HCT116 (cell line): ENCODE data around the gene LACRT. TPM values are rescaled to one million over a fixed set of nuclear protein-coding genes. Genes with fewer than 3 reads are reported as not detected.

Experiments
- ATAC-seq: fragments of 200-7000 bp; cut with Tn5 transposase; 2 replicates; pipeline ENCODE4 v1.9.1; 2020; ENCODE audit warnings: mild to moderate bottlenecking, moderate library complexity
- BruUV-seq: library from RNA; stranded (reverse); fragments of 400-500 nt; replicated peaks from 2 replicates; lab custom pipeline; 2021; lab: Mats Ljungman, UMichigan
- CTCF ChIA-PET: fragments of 300-600 bp; sonication (Branson Sonifier 250); formaldehyde crosslinking; loops from one replicate; lab custom pipeline; 2021; ENCODE audit warnings: antibody characterized with exemption; lab: Charles Lee
- POLR2A ChIA-PET: fragments of 300-600, 350-600 bp; sonication (Branson Sonifier 250); formaldehyde crosslinking; loops from one replicate; lab custom pipeline; 2021; ENCODE audit warnings: antibody characterized with exemption; lab: Charles Lee
- RAD21 ChIA-PET, 2 experiments: fragments of 300-600 bp; sonication (Branson Sonifier 250); formaldehyde crosslinking; loops; one replicate each; lab custom pipeline; 2023; ENCODE audit warnings: low total read pairs in 2 of 2; ENCODE audit not compliant: uncharacterized antibody in 2 of 2, unreplicated experiment in 2 of 2, low non-redundant PET in 1 of 2; lab: Charles Lee
- DNase-seq: peaks from one replicate; pipeline ENCODE4 v3.0.0-alpha.2; 2010; ENCODE audit warnings: low read depth, low spot score
- H2AFZ ChIP-seq: fragments of 200-600 bp; shearing (Covaris generic), sonication (generic); 2 replicates; pipeline ENCODE4 v1.6.1; 2017; ENCODE audit warnings: low read depth, mixed run types, mixed read lengths, antibody characterized with exemption, low read length; ENCODE audit not compliant: poor library complexity, severe bottlenecking
- H3K27ac ChIP-seq: 2 replicates; pipeline ENCODE4 v1.5.1; 2012; ENCODE audit warnings: low read depth, low read length
- H3K27me3 ChIP-seq: fragments of 200-600 bp; sonication (generic); 2 replicates; pipeline ENCODE4 v1.6.1; 2016; ENCODE audit warnings: mixed run types, low read length, mixed read lengths; ENCODE audit not compliant: insufficient read depth
- H3K36me3 ChIP-seq, 2 experiments: fragments of 200-500 bp in 1 of 2; fragments of 200-600 bp in 1 of 2; sonication (Bioruptor generic) in 1 of 2; sonication (generic) in 1 of 2; 2 replicates each; pipeline versions ENCODE4 v1.5.1 to v1.6.1; 2014 to 2016; ENCODE audit warnings: low read length in 2 of 2, inconsistent platforms in 1 of 2, mixed read lengths in 1 of 2, mixed run types in 1 of 2; ENCODE audit not compliant: insufficient read depth in 2 of 2, control insufficient read depth in 1 of 2
- H3K4me1 ChIP-seq, 2 experiments: fragments of 200-600 bp in 1 of 2; sonication (generic) in 1 of 2; 2 replicates each; pipeline versions ENCODE4 v1.5.1 to v1.6.1; 2012 to 2017; ENCODE audit warnings: low read length in 2 of 2, inconsistent platforms in 1 of 2, mild to moderate bottlenecking in 1 of 2, mixed read lengths in 1 of 2, mixed run types in 1 of 2, moderate library complexity in 1 of 2; ENCODE audit not compliant: insufficient read depth in 2 of 2, control insufficient read depth in 1 of 2
- H3K4me2 ChIP-seq: fragments of 200-600 bp; sonication (generic); 2 replicates; pipeline ENCODE4 v1.6.1; 2017; ENCODE audit warnings: mixed run types, low read length, mixed read lengths
- H3K4me3 ChIP-seq, 2 experiments: fragments of 200-600 bp in 1 of 2; sonication (generic) in 1 of 2; replicated peaks in 1 of 2; 2 replicates each; pipeline ENCODE4 v1.5.1; 2011 to 2016; ENCODE audit warnings: low read length in 2 of 2, control low read depth in 1 of 2, low read depth in 1 of 2, mild to moderate bottlenecking in 1 of 2, mixed read lengths in 1 of 2, mixed run types in 1 of 2
- H3K79me2 ChIP-seq: fragments of 200-600 bp; sonication (generic); 2 replicates; pipeline ENCODE4 v1.6.1; 2017; ENCODE audit warnings: mild to moderate bottlenecking, mixed run types, low read length, moderate library complexity, mixed read lengths; ENCODE audit not compliant: insufficient read depth
- H3K9ac ChIP-seq: fragments of 200-600 bp; sonication (generic); 2 replicates; pipeline ENCODE4 v1.6.1; 2016; ENCODE audit warnings: low read length, mixed read lengths
- H3K9me2 ChIP-seq: fragments of 200-600 bp; sonication (generic), shearing (Covaris generic); 2 replicates; pipeline ENCODE4 v1.6.1; 2017; ENCODE audit warnings: mixed run types, mild to moderate bottlenecking, moderate library complexity; ENCODE audit not compliant: insufficient read depth
- H3K9me3 ChIP-seq, 2 experiments: fragments of 200-500 bp in 1 of 2; fragments of 200-600 bp in 1 of 2; sonication (Bioruptor generic) in 1 of 2; sonication (generic) in 1 of 2; 2 replicates each; pipeline ENCODE4 v1.6.1; 2014 to 2017; ENCODE audit warnings: low read length in 2 of 2, mixed read lengths in 2 of 2, inconsistent platforms in 1 of 2, low read depth in 1 of 2, mild to moderate bottlenecking in 1 of 2, mixed run types in 1 of 2, moderate library complexity in 1 of 2; ENCODE audit not compliant: control insufficient read depth in 1 of 2, insufficient read depth in 1 of 2
- H4K20me1 ChIP-seq: fragments of 200-600 bp; sonication (generic), shearing (Covaris generic); 2 replicates; pipeline ENCODE4 v1.6.1; 2017; ENCODE audit warnings: mixed run types, mild to moderate bottlenecking, moderate library complexity; ENCODE audit not compliant: insufficient read depth
- ATF3 ChIP-seq: IDR thresholded peaks from 2 replicates; pipeline ENCODE4 v1.6.1; 2012
- CBX3 ChIP-seq: IDR thresholded peaks from 2 replicates; pipeline ENCODE4 v1.6.1; 2012; ENCODE audit warnings: low read depth
- CEBPB ChIP-seq: IDR thresholded peaks from 2 replicates; pipeline ENCODE4 v1.6.1; 2012; ENCODE audit warnings: low read depth
- CTCF ChIP-seq, 3 experiments: fragments of 200-600 bp in 1 of 3; sonication (generic) in 1 of 3; IDR thresholded peaks in 2 of 3; conservative IDR thresholded peaks in 1 of 3; 2 replicates each; pipeline ENCODE4 v1.5.1; 2012 to 2017; ENCODE audit warnings: low read depth in 2 of 3, low read length in 2 of 3, antibody characterized with exemption in 1 of 3, borderline replicate concordance in 1 of 3, control low read depth in 1 of 3, mild to moderate bottlenecking in 1 of 3, mixed read lengths in 1 of 3, mixed run types in 1 of 3, moderate library complexity in 1 of 3; ENCODE audit not compliant: insufficient read depth in 1 of 3
- ELF1 ChIP-seq: IDR thresholded peaks from 2 replicates; pipeline ENCODE4 v1.6.1; 2012; ENCODE audit warnings: low read depth, borderline replicate concordance
- EZH2 ChIP-seq: fragments of 200-600 bp; sonication (generic); IDR thresholded peaks from 2 replicates; pipeline ENCODE4 v1.6.1; 2017; ENCODE audit warnings: antibody characterized with exemption, mixed run types
- EZH2phosphoT487 ChIP-seq: fragments of 200-600 bp; IDR thresholded peaks from 2 replicates; pipeline ENCODE4 v1.6.1; 2018; ENCODE audit warnings: antibody characterized with exemption, borderline replicate concordance
- FOSL1 ChIP-seq: IDR thresholded peaks from 2 replicates; pipeline ENCODE4 v1.6.1; 2012; ENCODE audit warnings: low read depth
- JUND ChIP-seq: IDR thresholded peaks from 2 replicates; pipeline ENCODE4 v1.6.1; 2012
- MAX ChIP-seq: IDR thresholded peaks from 2 replicates; pipeline ENCODE4 v1.6.1; 2012
- POLR2A ChIP-seq: IDR thresholded peaks from 2 replicates; pipeline ENCODE4 v1.7.0; 2011; ENCODE audit warnings: borderline replicate concordance; ENCODE audit not compliant: insufficient read depth, insufficient read length; ENCODE audit errors: extremely low read depth
- POLR2AphosphoS5 ChIP-seq: IDR thresholded peaks from 2 replicates; pipeline ENCODE4 v1.6.1; 2011; ENCODE audit warnings: mild to moderate bottlenecking, low read depth, low read length, moderate library complexity
- RAD21 ChIP-seq: IDR thresholded peaks from 2 replicates; pipeline ENCODE4 v1.6.1; 2012; ENCODE audit warnings: low read depth, mild to moderate bottlenecking
- SP1 ChIP-seq: IDR thresholded peaks from 2 replicates; pipeline ENCODE4 v1.6.1; 2012; ENCODE audit warnings: low read depth
- TCF7L2 ChIP-seq: IDR thresholded peaks from 2 replicates; pipeline ENCODE4 v1.7.0; 2011; ENCODE audit warnings: borderline replicate concordance, inconsistent platforms; ENCODE audit not compliant: insufficient read depth, insufficient read length; ENCODE audit errors: extremely low read depth
- YY1 ChIP-seq: IDR thresholded peaks from 2 replicates; pipeline ENCODE4 v1.6.1; 2011; ENCODE audit warnings: low read length, low read depth, moderate library complexity, mild to moderate bottlenecking; ENCODE audit not compliant: insufficient replicate concordance; ENCODE audit errors: extremely low read depth
- intact Hi-C: fragments of 100-400 bp; cut with micrococcal nuclease; formaldehyde crosslinking; loops from 2 replicates; pipeline ENCODE4 v1.10.0; 2022
- total RNA-seq: library from RNA; stranded (reverse); gene quantifications from one replicate; pipeline ENCODE4 v1.2.1, GENCODE V29; 2021; ENCODE audit not compliant: unreplicated experiment

Gene LACRT
- total RNA-seq, 1 experiment from 2014 or later = not detected

GRCh38 chr12:54603173-54603814 is 31.4 kb downstream of the LACRT start:
- ATAC-seq = peak; percentile 96
- TF ChIP-seq EZH2 (no peak), POLR2A (no peak), CTCF (IDR thresholded peaks at IDR 0.05 in 2 of 3, conservative IDR thresholded peaks at IDR 0.05 in 1 of 3; ENCODE audit: borderline replicate concordance in 1 of 3, insufficient read depth in 1 of 3, low read depth in 2 of 3, low read length in 2 of 3) (peak; percentile 74 to 85 (median 84)), CBX3 (peak; percentile 44; the same call in 1 of the 2 replicates), POLR2AphosphoS5 (no peak), TCF7L2 (no peak), MAX (peak; percentile 26; the same call in 1 of the 2 replicates), RAD21 (peak; percentile 65), YY1 (peak; percentile 24), FOSL1 (0 out of 2 replicates have a peak, but pooled peaks have one; percentile 6), ATF3 (no peak), SP1 (0 out of 2 replicates have a peak, but pooled peaks have one; percentile 8), JUND (no peak), ELF1 (no peak), CEBPB (peak; percentile 51), EZH2phosphoT487 (no peak)
- POLR2A ChIA-PET = no interaction called here
- Histone ChIP-seq H3K36me3 (no peaks in the 10 kb centered on the region), H3K27me3 (peaks cover 4% of the 10 kb centered on the region; the same call in 1 of the 2 replicates), H3K79me2 (no peaks in the 10 kb centered on the region), H3K27ac (no peak overlapping the region), H3K9me2 (no peaks in the 10 kb centered on the region), H4K20me1 (no peaks in the 10 kb centered on the region), H3K9me3 (no peaks in the 10 kb centered on the region), H3K4me1 (peaks cover 0 to 11% of the 10 kb centered on the region in 2 experiments; a peak in 3 of 4 replicates), H3K4me2 (peak overlapping the region; percentile 3; the same call in 1 of the 2 replicates), H3K9ac (no peak overlapping the region), H2AFZ (peak overlapping the region; percentile 28), H3K4me3 (no peak overlapping the region)
- DNase-seq = peak; percentile 71
- RAD21 ChIA-PET = no interaction called here
- no TSS peak for BruUV-seq
- intact Hi-C loops = loop anchor here (5.0 kb wide), 1 partner anchor 334 kb away; no protein-coding TSS in a partner anchor
- CTCF ChIA-PET = interaction anchor here (1.8 kb wide), 1 partner anchor 23 kb away, joined by 6 read pairs; no protein-coding TSS in a partner anchor
